ENCODE results near the gene KCTD17. TPM values are rescaled to one million over a fixed set of nuclear protein-coding genes. Genes with fewer than 3 reads are reported as not detected.
A peak's percentile ranks its signal among the peaks of the same experiment; 100 is the strongest.

KCTD17 gene
- total and polyA plus RNA-seq, 2 of the 13 experiments (the other 11 are each of a cell fraction or from before 2014, with no cell fraction given) = 5.3 to 11.7 TPM

GRCh38 chr22:37032535-37033460 lies 18.7 kb upstream of the KCTD17 start (continued):
- TF ChIP-seq ZSCAN5A (CRISPR knock-in tag; IDR thresholded peaks at IDR 0.05; ENCODE audit: borderline replicate concordance) = peak; percentile 91
- peak; percentile 48; the same call in 1 of the 2 replicates for TF ChIP-seq TFDP1 (CRISPR knock-in tag; IDR thresholded peaks at IDR 0.05; ENCODE audit: borderline replicate concordance)
- peak; percentile 97 for TF ChIP-seq TFAP4 (IDR thresholded peaks at IDR 0.05; ENCODE audit: borderline replicate concordance, low read depth)
- TF ChIP-seq MAF1 (CRISPR knock-in tag; IDR thresholded peaks at IDR 0.05; ENCODE audit: borderline replicate concordance) = no peak
- peak; percentile 81 for TF ChIP-seq TFDP2 (CRISPR knock-in tag; IDR thresholded peaks at IDR 0.05)
- TF ChIP-seq ZNF562 (CRISPR knock-in tag; IDR thresholded peaks at IDR 0.05; ENCODE audit: borderline replicate concordance) = no peak
- TF ChIP-seq AKAP8 (CRISPR knock-in tag; IDR thresholded peaks at IDR 0.05) = peak; percentile 91
- peak; percentile 88 for TF ChIP-seq ZSCAN9 (CRISPR knock-in tag; IDR thresholded peaks at IDR 0.05; ENCODE audit: borderline replicate concordance)
- peak; percentile 91 for TF ChIP-seq GZF1 (CRISPR knock-in tag; IDR thresholded peaks at IDR 0.05)
- TF ChIP-seq ZNF619 (CRISPR knock-in tag; IDR thresholded peaks at IDR 0.05) = no peak
- peak; percentile 78; the same call in 1 of the 2 replicates for TF ChIP-seq ZNF770 (CRISPR knock-in tag; IDR thresholded peaks at IDR 0.05)
- TF ChIP-seq ZNF883 (CRISPR knock-in tag; IDR thresholded peaks at IDR 0.05; ENCODE audit: not compliant biosample characterization) = no peak
- TF ChIP-seq REPIN1 (CRISPR knock-in tag; IDR thresholded peaks at IDR 0.05; ENCODE audit: borderline replicate concordance, low read depth) = peak; percentile 95
- no peak for TF ChIP-seq GTF3A (CRISPR knock-in tag; conservative IDR thresholded peaks at IDR 0.05)
- TF ChIP-seq ZNF468 (CRISPR knock-in tag; IDR thresholded peaks at IDR 0.05) = no peak
- no peak for TF ChIP-seq SCMH1 (CRISPR knock-in tag; IDR thresholded peaks at IDR 0.05; ENCODE audit: borderline replicate concordance)
